HG03060 (cell line): ENCODE data around the gene EYA3.

Experiments used
- ATAC-seq: cut with Tn5 transposase; IDR thresholded peaks from one replicate; pipeline ENCODE4 v1.9.1; 2021; ENCODE audit warnings: low read depth, moderate number of reproducible peaks; ENCODE audit not compliant: unreplicated experiment

EYA3 gene

GRCh38 chr1:28074892-28075511, 13.4 kb downstream of the EYA3 start:
- ATAC-seq: no peak

GRCh38 chr1:28073867-28074266, 14.5 kb downstream of the EYA3 start:
- ATAC-seq: no peak

- ATAC-seq: no peak
Measured at GRCh38 chr1:28071813-28072212, 16.6 kb downstream of the EYA3 start.

DNA sequence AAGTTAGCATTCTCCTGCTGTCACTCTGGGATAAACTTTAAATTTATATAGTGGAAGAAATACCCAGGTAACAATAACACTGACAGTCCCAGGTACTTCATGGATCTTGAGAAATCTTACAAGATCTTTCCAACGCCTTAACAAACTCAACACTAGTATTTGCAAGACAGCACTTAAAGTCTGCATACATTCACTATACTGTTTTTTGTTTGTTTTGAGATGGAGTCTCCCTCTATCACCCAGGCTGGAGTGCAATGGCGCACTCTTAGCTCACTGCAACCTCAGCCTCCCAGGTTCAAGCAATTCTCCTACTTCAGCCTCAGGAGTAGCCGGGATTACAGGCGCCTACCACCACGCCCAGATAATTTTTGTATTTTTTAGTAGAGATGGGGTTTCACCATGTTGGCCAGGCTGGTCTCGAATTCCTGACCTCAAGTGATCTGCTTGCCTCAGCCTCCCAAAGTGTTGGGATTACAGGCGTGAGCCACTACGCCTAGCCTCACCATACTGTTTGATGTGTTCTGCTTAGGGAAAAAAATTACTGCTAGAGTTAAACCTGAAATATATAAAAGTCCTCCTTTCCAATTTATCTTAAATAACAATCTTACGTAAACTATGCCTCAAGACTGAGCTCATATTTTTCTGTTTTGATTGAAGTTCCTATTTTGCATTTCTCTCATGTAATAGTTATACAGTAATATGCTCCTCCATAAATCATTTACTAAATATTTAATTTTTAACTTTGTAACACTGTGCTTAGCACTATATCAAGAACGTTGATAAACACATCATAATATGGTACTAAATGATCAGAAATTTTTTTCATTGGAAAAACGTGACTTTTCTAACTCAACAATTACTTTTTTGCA, 17.5 kb downstream of the EYA3 start:
- no peak for ATAC-seq

GRCh38 chr1:28067523-28068090, 20.8 kb downstream of the EYA3 start:
- ATAC-seq: no peak

GRCh38 chr1:28066393-28067154, 21.8 kb downstream of the EYA3 start:
- ATAC-seq: no peak

DNA sequence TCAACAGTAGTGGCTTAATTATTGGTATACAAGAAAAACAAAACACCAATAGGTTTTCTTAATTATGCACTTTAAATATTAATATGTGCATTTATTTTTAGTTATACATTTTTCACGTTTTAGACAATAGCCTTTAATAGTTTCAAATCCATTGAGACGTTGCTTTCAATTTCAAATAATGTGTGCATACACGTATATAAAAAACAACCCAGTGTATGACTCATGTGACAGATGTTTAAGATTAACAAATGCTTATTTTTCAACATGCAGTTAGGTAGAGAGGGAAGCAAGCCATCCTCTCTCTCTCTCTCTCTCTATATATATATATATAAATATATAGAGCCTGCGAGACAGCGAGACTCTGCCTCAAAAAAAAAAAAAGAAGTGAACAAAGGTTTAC, 24.3 kb downstream of the EYA3 start:
- ATAC-seq: no peak

DNA sequence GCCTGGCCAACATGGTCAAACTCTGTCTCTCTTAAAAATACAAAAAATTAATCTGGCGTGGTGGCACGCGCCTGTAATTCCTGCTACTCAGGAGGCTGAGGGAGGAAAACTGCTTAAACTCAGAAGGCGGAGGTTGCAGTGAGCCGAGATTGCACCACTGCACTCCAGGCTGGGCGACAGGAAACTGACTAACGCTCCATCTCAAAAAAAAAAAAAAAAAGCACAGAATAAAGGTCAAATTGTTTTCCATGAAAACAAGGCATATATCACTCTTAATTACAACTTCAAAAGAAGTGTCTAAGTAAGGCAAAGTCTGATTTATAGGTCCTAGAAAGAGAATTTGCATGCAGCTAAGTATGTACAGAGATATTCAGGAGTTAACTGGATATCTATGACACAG, 25.6 kb downstream of the EYA3 start:
- ATAC-seq: no peak

GRCh38 chr1:28058971-28059878, 29.2 kb downstream of the EYA3 start:
- no peak for ATAC-seq

GRCh38 chr1:28058168-28058567, 30.2 kb downstream of the EYA3 start:
- no peak for ATAC-seq

- peak; percentile 51 for ATAC-seq
Measured at GRCh38 chr1:28056129-28056925, 32.1 kb downstream of the EYA3 start.

DNA sequence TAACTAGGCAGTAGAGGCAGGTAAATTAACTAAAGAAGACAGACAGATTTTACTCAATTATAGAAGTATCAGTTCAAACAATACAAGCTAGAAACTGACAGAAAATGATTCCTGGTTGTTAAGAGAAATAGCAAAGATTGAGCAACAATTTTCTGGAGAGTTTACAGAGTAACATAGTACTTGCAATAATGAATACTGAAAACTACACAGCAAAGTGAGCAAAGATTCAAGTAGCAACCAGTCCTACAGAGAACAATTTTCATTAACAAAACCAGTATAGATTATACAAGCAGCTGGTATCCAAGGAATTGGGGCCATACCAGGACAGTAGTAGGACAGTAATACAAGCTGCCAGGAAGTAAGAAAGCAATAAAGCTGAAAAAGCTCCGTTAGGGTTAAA, 37.6 kb downstream of the EYA3 start:
- ATAC-seq: no peak

DNA sequence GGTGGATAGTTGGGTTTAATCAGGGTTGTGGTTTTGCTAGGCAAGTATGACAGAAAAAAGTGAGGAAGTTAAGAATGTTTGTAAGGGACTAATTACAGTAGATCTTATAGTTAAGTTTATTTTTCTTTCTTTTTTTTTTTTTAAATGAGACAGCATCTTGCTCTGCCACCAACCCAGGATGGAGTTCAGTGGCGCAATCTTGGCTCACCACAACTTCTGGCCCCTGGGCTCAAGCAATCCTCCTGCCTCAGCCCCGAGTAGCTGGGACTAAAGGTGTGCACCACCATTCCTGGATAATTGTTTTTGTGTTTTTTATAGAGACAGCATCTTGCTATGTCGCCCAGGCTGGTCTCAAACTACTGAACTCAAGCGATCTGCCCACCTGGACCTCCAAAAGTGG, 41.7 kb downstream of the EYA3 start:
- no peak for ATAC-seq

DNA sequence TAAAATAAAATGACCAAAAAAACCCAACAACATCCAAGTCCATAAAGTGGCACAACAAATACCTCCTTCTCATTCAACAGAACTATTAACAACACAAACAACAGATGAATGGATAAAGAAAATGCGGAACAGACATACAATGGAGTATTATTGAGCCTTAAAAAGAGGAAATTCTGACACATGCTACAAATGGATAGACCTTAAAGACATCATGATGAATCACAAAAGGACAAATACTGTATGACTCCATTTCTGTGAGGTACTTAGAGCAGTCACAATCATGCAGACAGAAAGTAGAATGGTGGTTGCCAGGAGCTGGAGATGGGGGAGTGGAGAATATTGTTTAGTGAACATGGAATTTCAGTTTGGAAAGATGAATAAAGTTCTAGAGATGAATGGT, 42.6 kb downstream of the EYA3 start:
- ATAC-seq: no peak

- ATAC-seq: no peak
Measured at GRCh38 chr1:28044399-28044798, 44.0 kb downstream of the EYA3 start.

GRCh38 chr1:28039341-28039740, 49.1 kb downstream of the EYA3 start:
- no peak for ATAC-seq

GRCh38 chr1:28037946-28038345, 50.5 kb downstream of the EYA3 start:
- ATAC-seq: no peak

DNA sequence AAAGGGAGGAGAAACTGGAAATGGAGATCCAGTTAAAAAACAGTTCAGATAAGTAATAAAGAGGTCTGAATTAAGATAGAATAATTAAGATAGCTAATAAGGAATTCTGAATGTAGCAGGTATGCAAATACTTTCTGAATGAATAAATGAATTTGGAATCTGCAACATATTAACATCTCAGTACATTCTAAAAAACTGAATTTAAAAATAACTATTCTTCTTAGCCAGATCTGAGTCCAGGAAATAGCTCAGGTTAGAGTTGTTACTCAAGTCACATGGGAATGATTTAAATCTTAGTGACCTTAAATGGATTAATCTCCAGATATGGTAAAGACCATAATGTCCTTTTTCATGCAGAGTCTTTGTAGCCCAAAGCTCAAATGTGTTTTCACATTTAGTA, 51.2 kb downstream of the EYA3 start:
- no peak for ATAC-seq

GRCh38 chr1:28036431-28036830, 52.0 kb downstream of the EYA3 start:
- ATAC-seq: no peak
